CD14-positive monocyte (primary cell): ENCODE data around the gene MORC3. TPM values are rescaled to one million over a fixed set of nuclear protein-coding genes. Genes with fewer than 3 reads are reported as not detected.

Experiments used
- DNase-seq, 3 donors: peaks; one replicate each; pipeline ENCODE4 v3.0.0-alpha.2; 2011 to 2022
- H2AFZ ChIP-seq: 2 replicates; pipeline ENCODE4 v1.6.0; 2012; ENCODE audit warnings: mild to moderate bottlenecking, low read depth, low read length, inconsistent platforms; ENCODE audit not compliant: insufficient read depth, poor library complexity, severe bottlenecking
- H3K27ac ChIP-seq, 2 donors: 1 replicate in 1 of 2; 2 replicates in 1 of 2; pipeline ENCODE4 v1.5.1; 2012 to 2013; ENCODE audit warnings: low read length in 2 of 2, control low read depth in 1 of 2, inconsistent platforms in 1 of 2, low read depth in 1 of 2, mild to moderate bottlenecking in 1 of 2
- H3K27me3 ChIP-seq, 2 donors: one replicate each; pipeline versions ENCODE4 v1.6.0 to v1.6.1; 2011 to 2013; ENCODE audit warnings: low read length in 2 of 2; ENCODE audit not compliant: control insufficient read depth in 2 of 2, insufficient read depth in 2 of 2
- H3K36me3 ChIP-seq, 2 donors: replicated peaks in 1 of 2; 1 replicate in 1 of 2; 2 replicates in 1 of 2; pipeline versions ENCODE4 v1.5.1 to v1.6.1; 2012 to 2013; ENCODE audit warnings: low read length in 2 of 2, control low read depth in 1 of 2, inconsistent platforms in 1 of 2, mild to moderate bottlenecking in 1 of 2; ENCODE audit not compliant: insufficient read depth in 2 of 2, control insufficient read depth in 1 of 2
- H3K4me1 ChIP-seq, 2 donors: 1 replicate in 1 of 2; 2 replicates in 1 of 2; pipeline versions ENCODE4 v1.5.1 to v1.6.1; 2012 to 2013; ENCODE audit warnings: low read length in 2 of 2, control low read depth in 1 of 2, inconsistent platforms in 1 of 2, mild to moderate bottlenecking in 1 of 2, moderate library complexity in 1 of 2; ENCODE audit not compliant: insufficient read depth in 2 of 2, control insufficient read depth in 1 of 2
- H3K4me2 ChIP-seq: replicated peaks from 2 replicates; pipeline ENCODE3; 2012; ENCODE audit warnings: low read length, moderate library complexity, mild to moderate bottlenecking; ENCODE audit not compliant: poor library complexity, severe bottlenecking; ENCODE audit errors: extremely low read depth
- H3K4me3 ChIP-seq, 3 experiments: fragments of 200-600 bp in 1 of 3; sonication (generic) in 1 of 3; replicated peaks in 1 of 3; 1 replicate in 2 of 3; 2 replicates in 1 of 3; pipeline ENCODE4 v1.5.1; 2011 to 2013; ENCODE audit warnings: low read length in 3 of 3, mild to moderate bottlenecking in 3 of 3, control low read depth in 2 of 3, low read depth in 2 of 3, inconsistent platforms in 1 of 3, moderate library complexity in 1 of 3
- H3K79me2 ChIP-seq: 2 replicates; pipeline ENCODE4 v1.6.0; 2012; ENCODE audit warnings: mild to moderate bottlenecking, control low read depth, inconsistent platforms, low read length, moderate library complexity; ENCODE audit not compliant: insufficient read depth
- H3K9ac ChIP-seq: 2 replicates; pipeline ENCODE4 v1.6.0; 2017; ENCODE audit warnings: low read length, mild to moderate bottlenecking; ENCODE audit not compliant: insufficient read depth, poor library complexity, severe bottlenecking
- H3K9me3 ChIP-seq, 2 donors: replicated peaks in 1 of 2; 1 replicate in 1 of 2; 2 replicates in 1 of 2; pipeline versions ENCODE4 v1.5.1 to v1.6.1; 2012 to 2013; ENCODE audit warnings: low read length in 2 of 2, control low read depth in 1 of 2; ENCODE audit not compliant: control insufficient read depth in 1 of 2, insufficient read depth in 1 of 2
- H4K20me1 ChIP-seq: 2 replicates; pipeline ENCODE4 v1.6.0; 2012; ENCODE audit warnings: mild to moderate bottlenecking, low read length, control low read depth, moderate library complexity; ENCODE audit not compliant: insufficient read depth
- H3K27ac Mint-ChIP-seq, 7 donors: one replicate each; pipeline ENCODE4 v1.8.0; 2020; ENCODE audit warnings: mild to moderate bottlenecking in 7 of 7, mixed read lengths in 7 of 7, moderate library complexity in 6 of 7, inconsistent platforms in 2 of 7
- H3K27me3 Mint-ChIP-seq, 3 donors: one replicate each; pipeline ENCODE4 v1.8.0; 2021 to 2022; ENCODE audit warnings: low read depth in 3 of 3, mild to moderate bottlenecking in 3 of 3, mixed read lengths in 3 of 3, moderate library complexity in 3 of 3, inconsistent platforms in 1 of 3
- H3K36me3 Mint-ChIP-seq, 2 donors: one replicate each; pipeline ENCODE4 v1.8.0; 2020; ENCODE audit warnings: mixed read lengths in 2 of 2, inconsistent platforms in 1 of 2, mild to moderate bottlenecking in 1 of 2
- H3K4me1 Mint-ChIP-seq: one replicate; pipeline ENCODE4 v1.8.0; 2020; ENCODE audit warnings: mild to moderate bottlenecking, mixed read lengths
- H3K4me3 Mint-ChIP-seq, 2 donors: one replicate each; pipeline ENCODE4 v1.8.0; 2020; ENCODE audit warnings: mild to moderate bottlenecking in 2 of 2, mixed read lengths in 2 of 2, moderate library complexity in 1 of 2
- H3K9me3 Mint-ChIP-seq, 7 donors: one replicate each; pipeline ENCODE4 v1.8.0; 2020 to 2022; ENCODE audit warnings: mixed read lengths in 7 of 7, mild to moderate bottlenecking in 6 of 7, moderate library complexity in 6 of 7, inconsistent platforms in 2 of 7
- WGBS: methylation state at CpG from one replicate; pipeline ENCODE4 v1.1.5; 2013; ENCODE audit warnings: missing lambda C conversion rate; ENCODE audit not compliant: insufficient coverage; 5-methylcytosine and 5-hydroxymethylcytosine counted together
- intact Hi-C, 2 donors: fragments of 100-400 bp; cut with micrococcal nuclease; formaldehyde crosslinking; loops; one replicate each; pipeline versions ENCODE4 v1.15.0 to v1.15.1; 2023
- polyA plus RNA-seq, 3 donors: library from polyadenylated mRNA; depleted of rRNA in 1 of 3; unstranded in 2 of 3; stranded (reverse) in 1 of 3; fragments of 300-500 nt in 2 of 3; fragments of >200 nt in 1 of 3; fragmentation: Illumina TruSeq in 2 of 3; gene quantifications; 1 replicate in 2 of 3; 2 replicates in 1 of 3; pipeline ENCODE4 v1.2.3, GENCODE V29; 2012 to 2021
- TF ChIP-seq, protein P1 (sequence below): fragments of 200-600 bp; IDR thresholded peaks from one replicate; pipeline ENCODE4 v1.8.0; 2022; ENCODE audit warnings: antibody characterized with exemption, mild to moderate bottlenecking

MORC3 gene
- polyA plus RNA-seq, 3 donors = 16.3 to 27.6 (median 25.5) TPM

GRCh38 chr21:36415375-36415774 is 95.4 kb downstream of the MORC3 start:
- Mint-ChIP-seq H3K27me3 (peaks cover 0 to 6% (median 0%) of the 10 kb centered on the region in 3 donors), H3K4me3 (no peak overlapping the region), H3K4me1 (peaks cover 4% of the 10 kb centered on the region), H3K9me3 (no peaks in the 10 kb centered on the region), H3K36me3 (peaks cover 37 to 68% of the 10 kb centered on the region in 2 donors), H3K27ac (no peak overlapping the region)
- no peaks in the 10 kb centered on the region for H4K20me1 ChIP-seq
- TF ChIP-seq, protein P1, sequence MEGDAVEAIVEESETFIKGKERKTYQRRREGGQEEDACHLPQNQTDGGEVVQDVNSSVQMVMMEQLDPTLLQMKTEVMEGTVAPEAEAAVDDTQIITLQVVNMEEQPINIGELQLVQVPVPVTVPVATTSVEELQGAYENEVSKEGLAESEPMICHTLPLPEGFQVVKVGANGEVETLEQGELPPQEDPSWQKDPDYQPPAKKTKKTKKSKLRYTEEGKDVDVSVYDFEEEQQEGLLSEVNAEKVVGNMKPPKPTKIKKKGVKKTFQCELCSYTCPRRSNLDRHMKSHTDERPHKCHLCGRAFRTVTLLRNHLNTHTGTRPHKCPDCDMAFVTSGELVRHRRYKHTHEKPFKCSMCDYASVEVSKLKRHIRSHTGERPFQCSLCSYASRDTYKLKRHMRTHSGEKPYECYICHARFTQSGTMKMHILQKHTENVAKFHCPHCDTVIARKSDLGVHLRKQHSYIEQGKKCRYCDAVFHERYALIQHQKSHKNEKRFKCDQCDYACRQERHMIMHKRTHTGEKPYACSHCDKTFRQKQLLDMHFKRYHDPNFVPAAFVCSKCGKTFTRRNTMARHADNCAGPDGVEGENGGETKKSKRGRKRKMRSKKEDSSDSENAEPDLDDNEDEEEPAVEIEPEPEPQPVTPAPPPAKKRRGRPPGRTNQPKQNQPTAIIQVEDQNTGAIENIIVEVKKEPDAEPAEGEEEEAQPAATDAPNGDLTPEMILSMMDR = no peak
- no peaks in the 10 kb centered on the region for H3K27me3 ChIP-seq
- peaks cover 9 to 52% of the 10 kb centered on the region in 2 donors for H3K36me3 ChIP-seq
- no peak overlapping the region for H3K4me2 ChIP-seq
- H3K27ac ChIP-seq = no peak overlapping the region
- H3K4me3 ChIP-seq = no peak overlapping the region
- H2AFZ ChIP-seq = no peak overlapping the region
- intact Hi-C loops = no loop called here
- 100% methylated on average over 4 of the region's 6 CpGs for WGBS
- no peak for DNase-seq
- no peaks in the 10 kb centered on the region for H3K4me1 ChIP-seq
- no peaks in the 10 kb centered on the region for H3K79me2 ChIP-seq
- H3K9ac ChIP-seq = no peak overlapping the region
- H3K9me3 ChIP-seq = no peaks in the 10 kb centered on the region

GRCh38 chr21:36419241-36419640 is 99.2 kb downstream of the MORC3 start:
- intact Hi-C loops = no loop called here
- no peak overlapping the region for H3K4me3 Mint-ChIP-seq
- DNase-seq = no peak
- no peak overlapping the region for H2AFZ ChIP-seq
- no peaks in the 10 kb centered on the region for H3K9me3 Mint-ChIP-seq
- no peaks in the 10 kb centered on the region for H4K20me1 ChIP-seq
- no peak overlapping the region for H3K4me3 ChIP-seq
- no peak overlapping the region for H3K9ac ChIP-seq
- peaks cover 13 to 34% of the 10 kb centered on the region in 2 donors for H3K36me3 Mint-ChIP-seq
- no peaks in the 10 kb centered on the region for H3K27me3 ChIP-seq
- WGBS = 98% methylated on average over 7 of the region's 14 CpGs
- H3K27ac ChIP-seq = no peak overlapping the region
- H3K4me2 ChIP-seq = no peak overlapping the region
- H3K9me3 ChIP-seq = no peaks in the 10 kb centered on the region
- TF ChIP-seq, protein P1 = no peak
- H3K4me1 Mint-ChIP-seq = peaks cover 8% of the 10 kb centered on the region
- no peaks in the 10 kb centered on the region for H3K4me1 ChIP-seq
- peaks cover 0 to 4% (median 0%) of the 10 kb centered on the region in 3 donors for H3K27me3 Mint-ChIP-seq
- peak overlapping the region in 2 of 7 donors; percentile 1 to 41 for H3K27ac Mint-ChIP-seq
- H3K79me2 ChIP-seq = no peaks in the 10 kb centered on the region
- H3K36me3 ChIP-seq = peaks cover 2 to 23% of the 10 kb centered on the region in 2 donors
